GM10248 (cell line): ENCODE results near the gene SNX25.
A peak's percentile ranks its signal among the peaks of the same experiment; 100 is the strongest.
"Not testable (repeated sequence)": the region's sequence is repeated elsewhere in the genome, so short reads cannot be mapped to it uniquely, and the experiment has no call there.

Source experiments
- CTCF ChIA-PET: fragments of 300-600 bp; sonication (Branson Sonifier 250); formaldehyde crosslinking; extraction: SDS; loops from one replicate; lab custom pipeline; 2021; ENCODE audit warnings: antibody characterized with exemption; lab: Yijun Ruan, JAX
- POLR2A ChIA-PET: fragments of 350-650 bp; sonication (Branson Sonifier 250); formaldehyde crosslinking; extraction: SDS; loops from one replicate; lab custom pipeline; 2020; ENCODE audit warnings: antibody characterized with exemption; lab: Yijun Ruan, JAX
- DNase-seq: peaks from one replicate; pipeline ENCODE4 v3.0.0; 2012; ENCODE audit errors: extremely low spot score
- TF ChIP-seq, protein P1 (sequence below): IDR thresholded peaks from 2 replicates; pipeline ENCODE4 v1.5.1; 2012; ENCODE audit warnings: mild to moderate bottlenecking, low read depth; ENCODE audit errors: extremely low read depth, missing control alignments, control extremely low read depth

SNX25 gene

DNA sequence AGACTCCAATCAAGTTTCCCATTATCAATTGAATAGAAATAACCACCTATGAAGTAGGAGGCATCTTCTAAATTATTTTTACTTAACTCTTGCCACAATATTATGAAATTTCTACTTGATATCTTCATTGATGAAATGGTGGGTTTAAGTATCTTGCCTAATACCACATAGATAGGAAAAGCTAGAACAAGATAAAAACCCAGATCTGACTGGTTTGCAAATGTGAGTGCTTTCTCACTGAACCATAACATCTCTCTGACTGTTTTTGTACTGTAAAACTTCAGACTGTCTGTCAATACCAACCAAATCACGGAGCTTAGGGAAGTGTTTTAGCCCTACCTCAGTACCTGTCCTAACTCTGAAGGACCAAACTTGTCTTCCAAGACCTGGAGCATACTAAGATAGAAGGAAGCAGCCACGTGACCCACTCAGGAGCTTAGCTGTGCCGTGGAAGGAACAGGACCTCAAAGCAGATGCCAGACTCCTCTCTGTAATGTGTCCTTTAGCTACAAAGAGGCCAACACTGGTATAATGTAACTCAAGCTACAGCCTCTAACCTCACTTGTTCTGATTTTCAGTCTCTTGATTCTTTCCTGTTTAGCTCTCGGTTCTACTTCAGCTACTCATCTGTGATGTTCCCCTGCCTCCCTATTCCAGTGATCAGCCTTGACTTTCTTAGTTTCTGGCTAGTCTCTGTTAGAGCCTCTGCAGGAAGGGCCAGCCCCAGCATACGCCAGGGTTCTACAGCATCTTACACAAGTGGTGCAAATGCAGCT is 101.9 kb downstream of the SNX25 start:
- TF ChIP-seq, protein P1, sequence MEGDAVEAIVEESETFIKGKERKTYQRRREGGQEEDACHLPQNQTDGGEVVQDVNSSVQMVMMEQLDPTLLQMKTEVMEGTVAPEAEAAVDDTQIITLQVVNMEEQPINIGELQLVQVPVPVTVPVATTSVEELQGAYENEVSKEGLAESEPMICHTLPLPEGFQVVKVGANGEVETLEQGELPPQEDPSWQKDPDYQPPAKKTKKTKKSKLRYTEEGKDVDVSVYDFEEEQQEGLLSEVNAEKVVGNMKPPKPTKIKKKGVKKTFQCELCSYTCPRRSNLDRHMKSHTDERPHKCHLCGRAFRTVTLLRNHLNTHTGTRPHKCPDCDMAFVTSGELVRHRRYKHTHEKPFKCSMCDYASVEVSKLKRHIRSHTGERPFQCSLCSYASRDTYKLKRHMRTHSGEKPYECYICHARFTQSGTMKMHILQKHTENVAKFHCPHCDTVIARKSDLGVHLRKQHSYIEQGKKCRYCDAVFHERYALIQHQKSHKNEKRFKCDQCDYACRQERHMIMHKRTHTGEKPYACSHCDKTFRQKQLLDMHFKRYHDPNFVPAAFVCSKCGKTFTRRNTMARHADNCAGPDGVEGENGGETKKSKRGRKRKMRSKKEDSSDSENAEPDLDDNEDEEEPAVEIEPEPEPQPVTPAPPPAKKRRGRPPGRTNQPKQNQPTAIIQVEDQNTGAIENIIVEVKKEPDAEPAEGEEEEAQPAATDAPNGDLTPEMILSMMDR = no peak
- ChIA-PET CTCF (interaction anchor here (0.7 to 3.8 kb wide), 10 partner anchors 9 to 825 kb away, joined by 3 to 31 read pairs (median 3); no protein-coding TSS in a partner anchor), POLR2A (no interaction called here)
- peak; percentile 20 for DNase-seq

DNA sequence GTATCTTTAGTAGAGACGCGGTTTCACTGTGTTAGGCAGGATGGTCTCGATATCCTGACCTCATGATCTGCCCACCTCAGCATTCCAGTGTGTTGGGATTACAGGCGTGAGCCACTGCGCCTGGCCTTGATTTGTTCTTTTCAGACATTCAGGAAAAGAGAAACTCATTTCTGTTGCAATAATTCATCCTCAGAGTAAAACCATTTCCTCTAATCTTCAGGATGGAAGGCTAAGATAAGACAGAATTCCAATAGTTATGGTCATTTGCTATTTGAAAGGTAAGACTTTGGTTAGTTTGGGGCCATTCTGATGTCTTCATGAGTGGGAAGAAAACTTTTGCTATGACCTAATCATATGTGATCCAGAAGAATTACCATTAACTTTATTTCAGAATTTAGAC is 103.3 kb downstream of the SNX25 start:
- DNase-seq = no peak
- ChIA-PET POLR2A (no interaction called here), CTCF (interaction anchor here (1.0 kb wide), 1 partner anchor 8 kb away, joined by 3 read pairs; no protein-coding TSS in a partner anchor)
- TF ChIP-seq, protein P1 = no peak

DNA sequence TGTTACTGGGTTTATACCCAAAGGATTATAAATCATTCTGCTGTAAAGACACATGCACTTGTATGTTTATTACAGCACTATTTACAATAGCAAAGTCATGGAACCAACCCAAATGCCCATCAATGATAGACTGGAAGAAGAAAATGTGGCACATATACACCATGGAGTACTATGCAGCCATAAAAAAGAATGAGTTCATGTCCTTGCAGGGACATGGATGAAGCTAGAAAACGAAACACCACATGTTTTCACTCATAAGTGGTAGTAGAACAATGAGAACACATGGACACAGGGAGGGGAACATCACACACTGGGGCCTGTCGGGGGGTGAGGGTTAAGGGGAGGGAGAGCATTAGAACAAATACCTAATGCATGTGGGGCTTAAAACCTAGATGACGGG is 108.1 kb downstream of the SNX25 start:
- CTCF ChIA-PET = interaction anchor here (1.4 kb wide), 1 partner anchor 10 kb away, joined by 6 read pairs; no protein-coding TSS in a partner anchor
- POLR2A ChIA-PET, DNase-seq: not testable (repeated sequence)

DNA sequence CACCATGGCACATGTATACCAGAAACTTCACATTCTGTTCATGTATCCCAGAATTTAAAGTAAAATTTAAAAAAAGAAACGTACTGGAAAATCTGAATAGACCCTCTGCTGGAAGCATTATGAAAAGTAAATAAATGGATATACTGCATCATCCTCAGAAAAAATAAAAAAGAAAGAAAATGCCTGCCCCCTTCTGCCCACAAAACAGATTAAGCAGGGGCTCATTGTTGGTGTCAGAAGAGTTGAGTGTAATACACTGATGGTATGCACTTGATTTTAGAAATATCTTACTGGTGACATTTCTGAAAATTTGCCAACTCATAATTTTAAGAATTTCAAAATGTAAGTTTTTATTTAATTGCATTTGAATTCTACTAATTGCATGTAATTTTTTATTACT is 108.5 kb downstream of the SNX25 start:
- CTCF ChIA-PET = interaction anchor here (1.4 kb wide), 1 partner anchor 10 kb away, joined by 6 read pairs; no protein-coding TSS in a partner anchor
- TF ChIP-seq, protein P1 = no peak
- DNase-seq = no peak
- POLR2A ChIA-PET = no interaction called here

DNA sequence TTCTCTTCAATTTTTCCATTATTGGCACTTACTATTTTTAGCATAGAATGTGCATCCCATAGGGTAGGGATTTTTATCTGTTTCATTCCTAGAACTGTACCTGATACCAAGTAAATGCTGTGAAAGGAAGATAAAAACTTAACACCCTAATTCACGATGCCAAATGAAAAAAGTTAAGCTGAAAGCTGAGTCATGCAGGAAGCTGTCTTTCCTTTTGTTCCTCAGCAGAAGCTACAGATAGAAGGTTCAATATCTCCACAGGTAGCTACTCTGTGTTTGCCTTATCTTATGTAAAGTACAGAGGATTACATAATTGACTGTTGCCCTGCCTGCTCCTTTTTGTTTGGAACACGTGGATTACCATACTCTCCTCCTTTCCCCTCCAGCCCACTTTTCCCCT is 109.3 kb downstream of the SNX25 start:
- ChIA-PET CTCF (interaction anchor here (1.0 kb wide), 1 partner anchor 20 kb away, joined by 3 read pairs; no protein-coding TSS in a partner anchor), POLR2A (no interaction called here)
- no peak for DNase-seq
- TF ChIP-seq, protein P1 = no peak

DNA sequence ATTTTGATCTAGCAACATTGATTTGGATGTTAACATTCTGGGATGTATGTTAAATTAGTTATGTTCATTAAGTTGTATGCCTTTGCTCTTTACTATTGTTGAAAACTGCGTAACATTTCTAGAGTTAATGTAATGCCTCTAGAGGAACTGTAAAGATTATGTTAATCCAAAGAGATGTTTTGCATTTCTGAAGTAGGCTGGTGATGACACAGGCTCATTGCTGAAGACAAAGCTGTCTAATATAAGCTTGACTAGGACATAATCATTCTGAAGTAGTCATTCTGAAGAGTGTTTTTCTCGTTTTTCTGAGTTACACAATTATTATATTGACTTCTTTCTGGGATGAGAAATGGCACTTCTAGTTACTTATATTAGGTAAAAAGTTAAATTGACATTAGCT is 113.4 kb downstream of the SNX25 start:
- TF ChIP-seq, protein P1 = no peak
- POLR2A ChIA-PET = no interaction called here
- CTCF ChIA-PET = no interaction called here
- DNase-seq = no peak

DNA sequence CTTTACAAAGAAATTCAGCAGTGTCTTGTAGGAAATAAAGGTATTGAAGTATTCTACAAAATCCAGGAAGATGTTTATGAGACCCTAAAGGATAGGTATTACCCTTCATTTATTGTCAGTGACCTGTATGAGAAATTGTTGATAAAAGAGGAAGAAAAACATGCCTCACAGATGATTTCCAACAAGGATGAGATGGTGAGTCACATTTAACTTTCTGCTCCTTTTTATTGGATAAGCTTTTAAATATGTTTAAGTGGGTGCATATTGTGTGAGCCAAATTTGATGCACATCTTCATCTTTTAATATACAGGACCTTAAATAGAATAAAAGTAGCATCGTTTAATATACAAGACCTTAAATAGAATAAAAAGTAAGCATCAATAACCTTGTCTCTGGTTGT is 114.2 kb downstream of the SNX25 start:
- DNase-seq = no peak
- CTCF ChIA-PET = interaction anchor here (1.1 kb wide), 1 partner anchor 19 kb away, joined by 3 read pairs; no protein-coding TSS in a partner anchor
- POLR2A ChIA-PET = no interaction called here
- TF ChIP-seq, protein P1 = no peak

DNA sequence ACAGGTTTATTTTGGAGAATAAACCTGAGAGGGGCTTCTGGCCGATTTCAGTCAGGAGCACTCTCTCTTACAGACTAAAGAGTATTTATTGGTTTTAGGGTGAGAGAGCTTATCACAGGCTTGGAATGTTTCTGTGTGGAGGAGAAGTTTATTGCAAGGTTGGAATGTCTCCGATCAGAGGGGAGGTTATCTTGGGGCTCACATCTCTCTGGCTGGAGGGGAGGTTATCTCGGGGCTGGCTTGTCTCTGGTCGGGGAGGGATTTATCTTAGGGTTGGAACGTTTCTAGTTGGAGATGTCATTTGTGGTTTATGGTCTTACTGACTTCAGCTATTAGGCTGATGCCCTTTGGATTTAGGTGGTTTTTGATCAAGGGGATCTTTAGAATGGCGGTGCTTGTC is 115.0 kb downstream of the SNX25 start:
- POLR2A ChIA-PET, DNase-seq: not testable (repeated sequence)
- CTCF ChIA-PET = interaction anchor here (0.8 to 1.1 kb wide), 3 partner anchors 13 to 28 kb away, joined by 3 to 5 read pairs (median 3); no protein-coding TSS in a partner anchor

DNA sequence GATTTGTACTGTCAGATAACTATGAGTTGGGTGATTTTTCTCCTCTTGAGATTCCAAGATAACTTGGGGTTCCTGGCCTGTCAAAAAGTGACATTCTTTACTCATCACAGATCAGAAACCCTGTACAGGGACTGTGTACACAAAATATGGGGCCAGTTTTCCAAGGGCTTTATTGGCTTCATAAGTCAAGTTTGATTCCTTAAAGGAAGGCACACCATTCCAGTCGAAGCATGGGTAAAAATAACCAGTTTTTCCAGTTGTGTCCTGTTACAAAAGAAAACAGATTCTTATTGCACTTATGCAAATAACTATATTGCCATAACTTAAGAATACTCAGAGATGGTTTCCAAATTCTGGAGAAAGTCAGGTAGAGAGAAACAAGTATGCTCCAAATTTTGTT is 116.3 kb downstream of the SNX25 start:
- POLR2A ChIA-PET, DNase-seq, CTCF ChIA-PET: not testable (repeated sequence)
